HCT116 (cell line): Measurements from ENCODE around the gene PON3. TPM values are rescaled to one million over a fixed set of nuclear protein-coding genes. Genes with fewer than 3 reads are reported as not detected.
A peak's percentile ranks its signal among the peaks of the same experiment; 100 is the strongest.

Source experiments
- ATAC-seq: fragments of 200-7000 bp; cut with Tn5 transposase; 2 replicates; pipeline ENCODE4 v1.9.1; 2020; ENCODE audit warnings: mild to moderate bottlenecking, moderate library complexity
- BruUV-seq: library from RNA; stranded (reverse); fragments of 400-500 nt; replicated peaks from 2 replicates; lab custom pipeline; 2021; lab: Mats Ljungman, UMichigan
- CTCF ChIA-PET: fragments of 300-600 bp; sonication (Branson Sonifier 250); formaldehyde crosslinking; loops from one replicate; lab custom pipeline; 2021; ENCODE audit warnings: antibody characterized with exemption; lab: Charles Lee
- POLR2A ChIA-PET: fragments of 300-600, 350-600 bp; sonication (Branson Sonifier 250); formaldehyde crosslinking; loops from one replicate; lab custom pipeline; 2021; ENCODE audit warnings: antibody characterized with exemption; lab: Charles Lee
- RAD21 ChIA-PET, 2 experiments: fragments of 300-600 bp; sonication (Branson Sonifier 250); formaldehyde crosslinking; loops; one replicate each; lab custom pipeline; 2023; ENCODE audit warnings: low total read pairs in 2 of 2; ENCODE audit not compliant: uncharacterized antibody in 2 of 2, unreplicated experiment in 2 of 2, low non-redundant PET in 1 of 2; lab: Charles Lee
- DNase-seq: peaks from one replicate; pipeline ENCODE4 v3.0.0-alpha.2; 2010; ENCODE audit warnings: low read depth, low spot score
- H2AFZ ChIP-seq: fragments of 200-600 bp; shearing (Covaris generic), sonication (generic); 2 replicates; pipeline ENCODE4 v1.6.1; 2017; ENCODE audit warnings: low read depth, mixed run types, mixed read lengths, antibody characterized with exemption, low read length; ENCODE audit not compliant: poor library complexity, severe bottlenecking
- H3K27ac ChIP-seq: 2 replicates; pipeline ENCODE4 v1.5.1; 2012; ENCODE audit warnings: low read depth, low read length
- H3K27me3 ChIP-seq: fragments of 200-600 bp; sonication (generic); 2 replicates; pipeline ENCODE4 v1.6.1; 2016; ENCODE audit warnings: mixed run types, low read length, mixed read lengths; ENCODE audit not compliant: insufficient read depth
- H3K36me3 ChIP-seq, 2 experiments: fragments of 200-500 bp in 1 of 2; fragments of 200-600 bp in 1 of 2; sonication (Bioruptor generic) in 1 of 2; sonication (generic) in 1 of 2; 2 replicates each; pipeline versions ENCODE4 v1.5.1 to v1.6.1; 2014 to 2016; ENCODE audit warnings: low read length in 2 of 2, inconsistent platforms in 1 of 2, mixed read lengths in 1 of 2, mixed run types in 1 of 2; ENCODE audit not compliant: insufficient read depth in 2 of 2, control insufficient read depth in 1 of 2
- H3K4me1 ChIP-seq, 2 experiments: fragments of 200-600 bp in 1 of 2; sonication (generic) in 1 of 2; 2 replicates each; pipeline versions ENCODE4 v1.5.1 to v1.6.1; 2012 to 2017; ENCODE audit warnings: low read length in 2 of 2, inconsistent platforms in 1 of 2, mild to moderate bottlenecking in 1 of 2, mixed read lengths in 1 of 2, mixed run types in 1 of 2, moderate library complexity in 1 of 2; ENCODE audit not compliant: insufficient read depth in 2 of 2, control insufficient read depth in 1 of 2
- H3K4me2 ChIP-seq: fragments of 200-600 bp; sonication (generic); 2 replicates; pipeline ENCODE4 v1.6.1; 2017; ENCODE audit warnings: mixed run types, low read length, mixed read lengths
- H3K4me3 ChIP-seq, 2 experiments: fragments of 200-600 bp in 1 of 2; sonication (generic) in 1 of 2; replicated peaks in 1 of 2; 2 replicates each; pipeline ENCODE4 v1.5.1; 2011 to 2016; ENCODE audit warnings: low read length in 2 of 2, control low read depth in 1 of 2, low read depth in 1 of 2, mild to moderate bottlenecking in 1 of 2, mixed read lengths in 1 of 2, mixed run types in 1 of 2
- H3K79me2 ChIP-seq: fragments of 200-600 bp; sonication (generic); 2 replicates; pipeline ENCODE4 v1.6.1; 2017; ENCODE audit warnings: mild to moderate bottlenecking, mixed run types, low read length, moderate library complexity, mixed read lengths; ENCODE audit not compliant: insufficient read depth
- H3K9ac ChIP-seq: fragments of 200-600 bp; sonication (generic); 2 replicates; pipeline ENCODE4 v1.6.1; 2016; ENCODE audit warnings: low read length, mixed read lengths
- H3K9me2 ChIP-seq: fragments of 200-600 bp; sonication (generic), shearing (Covaris generic); 2 replicates; pipeline ENCODE4 v1.6.1; 2017; ENCODE audit warnings: mixed run types, mild to moderate bottlenecking, moderate library complexity; ENCODE audit not compliant: insufficient read depth
- H3K9me3 ChIP-seq, 2 experiments: fragments of 200-500 bp in 1 of 2; fragments of 200-600 bp in 1 of 2; sonication (Bioruptor generic) in 1 of 2; sonication (generic) in 1 of 2; 2 replicates each; pipeline ENCODE4 v1.6.1; 2014 to 2017; ENCODE audit warnings: low read length in 2 of 2, mixed read lengths in 2 of 2, inconsistent platforms in 1 of 2, low read depth in 1 of 2, mild to moderate bottlenecking in 1 of 2, mixed run types in 1 of 2, moderate library complexity in 1 of 2; ENCODE audit not compliant: control insufficient read depth in 1 of 2, insufficient read depth in 1 of 2
- H4K20me1 ChIP-seq: fragments of 200-600 bp; sonication (generic), shearing (Covaris generic); 2 replicates; pipeline ENCODE4 v1.6.1; 2017; ENCODE audit warnings: mixed run types, mild to moderate bottlenecking, moderate library complexity; ENCODE audit not compliant: insufficient read depth
- CBX3 ChIP-seq: IDR thresholded peaks from 2 replicates; pipeline ENCODE4 v1.6.1; 2012; ENCODE audit warnings: low read depth
- CEBPB ChIP-seq: IDR thresholded peaks from 2 replicates; pipeline ENCODE4 v1.6.1; 2012; ENCODE audit warnings: low read depth
- EGR1 ChIP-seq: IDR thresholded peaks from 2 replicates; pipeline ENCODE4 v1.6.1; 2012; ENCODE audit warnings: low read depth
- ELF1 ChIP-seq: IDR thresholded peaks from 2 replicates; pipeline ENCODE4 v1.6.1; 2012; ENCODE audit warnings: low read depth, borderline replicate concordance
- EZH2 ChIP-seq: fragments of 200-600 bp; sonication (generic); IDR thresholded peaks from 2 replicates; pipeline ENCODE4 v1.6.1; 2017; ENCODE audit warnings: antibody characterized with exemption, mixed run types
- FOSL1 ChIP-seq: IDR thresholded peaks from 2 replicates; pipeline ENCODE4 v1.6.1; 2012; ENCODE audit warnings: low read depth
- JUND ChIP-seq: IDR thresholded peaks from 2 replicates; pipeline ENCODE4 v1.6.1; 2012
- MAX ChIP-seq: IDR thresholded peaks from 2 replicates; pipeline ENCODE4 v1.6.1; 2012
- POLR2A ChIP-seq: IDR thresholded peaks from 2 replicates; pipeline ENCODE4 v1.7.0; 2011; ENCODE audit warnings: borderline replicate concordance; ENCODE audit not compliant: insufficient read depth, insufficient read length; ENCODE audit errors: extremely low read depth
- POLR2AphosphoS5 ChIP-seq: IDR thresholded peaks from 2 replicates; pipeline ENCODE4 v1.6.1; 2011; ENCODE audit warnings: mild to moderate bottlenecking, low read depth, low read length, moderate library complexity
- RAD21 ChIP-seq: IDR thresholded peaks from 2 replicates; pipeline ENCODE4 v1.6.1; 2012; ENCODE audit warnings: low read depth, mild to moderate bottlenecking
- REST ChIP-seq: IDR thresholded peaks from 2 replicates; pipeline ENCODE4 v1.6.1; 2012; ENCODE audit warnings: low read depth
- SIN3A ChIP-seq: IDR thresholded peaks from 2 replicates; pipeline ENCODE4 v1.6.1; 2012; ENCODE audit warnings: low read depth
- SRF ChIP-seq: IDR thresholded peaks from 2 replicates; pipeline ENCODE4 v1.6.1; 2012; ENCODE audit warnings: low read depth
- TCF7L2 ChIP-seq: IDR thresholded peaks from 2 replicates; pipeline ENCODE4 v1.7.0; 2011; ENCODE audit warnings: borderline replicate concordance, inconsistent platforms; ENCODE audit not compliant: insufficient read depth, insufficient read length; ENCODE audit errors: extremely low read depth
- YY1 ChIP-seq: IDR thresholded peaks from 2 replicates; pipeline ENCODE4 v1.6.1; 2011; ENCODE audit warnings: low read length, low read depth, moderate library complexity, mild to moderate bottlenecking; ENCODE audit not compliant: insufficient replicate concordance; ENCODE audit errors: extremely low read depth
- ZBTB33 ChIP-seq: IDR thresholded peaks from 2 replicates; pipeline ENCODE4 v1.6.1; 2011; ENCODE audit warnings: mild to moderate bottlenecking, low read length, moderate library complexity; ENCODE audit not compliant: insufficient replicate concordance; ENCODE audit errors: extremely low read depth
- ZNF274 ChIP-seq: fragments of 200-500 bp; sonication (Bioruptor generic); IDR thresholded peaks from 2 replicates; pipeline ENCODE4 v1.6.1; 2014; ENCODE audit warnings: mild to moderate bottlenecking, low read depth, low read length, inconsistent platforms
- intact Hi-C: fragments of 100-400 bp; cut with micrococcal nuclease; formaldehyde crosslinking; loops from 2 replicates; pipeline ENCODE4 v1.10.0; 2022
- total RNA-seq: library from RNA; stranded (reverse); gene quantifications from one replicate; pipeline ENCODE4 v1.2.1, GENCODE V29; 2021; ENCODE audit not compliant: unreplicated experiment
- TF ChIP-seq, protein P1 (sequence below): IDR thresholded peaks from 2 replicates; pipeline ENCODE4 v1.6.1; 2012
- TF ChIP-seq, protein P2 (sequence below), 3 experiments: fragments of 200-600 bp in 1 of 3; sonication (generic) in 1 of 3; IDR thresholded peaks in 2 of 3; conservative IDR thresholded peaks in 1 of 3; 2 replicates each; pipeline ENCODE4 v1.5.1; 2012 to 2017; ENCODE audit warnings: low read depth in 2 of 3, low read length in 2 of 3, antibody characterized with exemption in 1 of 3, borderline replicate concordance in 1 of 3, control low read depth in 1 of 3, mild to moderate bottlenecking in 1 of 3, mixed read lengths in 1 of 3, mixed run types in 1 of 3, moderate library complexity in 1 of 3; ENCODE audit not compliant: insufficient read depth in 1 of 3

The PON3 gene
- total RNA-seq, 1 experiment from 2014 or later = 2.6 TPM

- BruUV-seq = TSS peak; percentile 70
- peak overlapping the region; percentile 84 for H3K9ac ChIP-seq
- peak overlapping the region; percentile 52 for H2AFZ ChIP-seq
- H3K9me3 ChIP-seq = no peaks in the 10 kb centered on the region
- H3K4me1 ChIP-seq = peaks cover 10 to 14% of the 10 kb centered on the region in 2 experiments
- TF ChIP-seq ZBTB33 (no peak), YY1 (no peak), ZNF274 (no peak), CBX3 (no peak), POLR2A (no peak), SIN3A (no peak), SRF (no peak), EGR1 (no peak), RAD21 (no peak), ELF1 (no peak), JUND (no peak), CEBPB (no peak), FOSL1 (no peak), MAX (no peak), TCF7L2 (no peak), POLR2AphosphoS5 (no peak), REST (no peak), EZH2 (no peak)
- TF ChIP-seq, protein P1, sequence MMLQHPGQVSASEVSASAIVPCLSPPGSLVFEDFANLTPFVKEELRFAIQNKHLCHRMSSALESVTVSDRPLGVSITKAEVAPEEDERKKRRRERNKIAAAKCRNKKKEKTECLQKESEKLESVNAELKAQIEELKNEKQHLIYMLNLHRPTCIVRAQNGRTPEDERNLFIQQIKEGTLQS = no peak
- TF ChIP-seq, protein P2, sequence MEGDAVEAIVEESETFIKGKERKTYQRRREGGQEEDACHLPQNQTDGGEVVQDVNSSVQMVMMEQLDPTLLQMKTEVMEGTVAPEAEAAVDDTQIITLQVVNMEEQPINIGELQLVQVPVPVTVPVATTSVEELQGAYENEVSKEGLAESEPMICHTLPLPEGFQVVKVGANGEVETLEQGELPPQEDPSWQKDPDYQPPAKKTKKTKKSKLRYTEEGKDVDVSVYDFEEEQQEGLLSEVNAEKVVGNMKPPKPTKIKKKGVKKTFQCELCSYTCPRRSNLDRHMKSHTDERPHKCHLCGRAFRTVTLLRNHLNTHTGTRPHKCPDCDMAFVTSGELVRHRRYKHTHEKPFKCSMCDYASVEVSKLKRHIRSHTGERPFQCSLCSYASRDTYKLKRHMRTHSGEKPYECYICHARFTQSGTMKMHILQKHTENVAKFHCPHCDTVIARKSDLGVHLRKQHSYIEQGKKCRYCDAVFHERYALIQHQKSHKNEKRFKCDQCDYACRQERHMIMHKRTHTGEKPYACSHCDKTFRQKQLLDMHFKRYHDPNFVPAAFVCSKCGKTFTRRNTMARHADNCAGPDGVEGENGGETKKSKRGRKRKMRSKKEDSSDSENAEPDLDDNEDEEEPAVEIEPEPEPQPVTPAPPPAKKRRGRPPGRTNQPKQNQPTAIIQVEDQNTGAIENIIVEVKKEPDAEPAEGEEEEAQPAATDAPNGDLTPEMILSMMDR (IDR thresholded peaks at IDR 0.05 in 2 of 3, conservative IDR thresholded peaks at IDR 0.05 in 1 of 3; ENCODE audit: borderline replicate concordance in 1 of 3, insufficient read depth in 1 of 3, low read depth in 2 of 3, low read length in 2 of 3) = no peak
- TF ChIP-seq, all 23 proteins: peak for 0
- Histone ChIP-seq H3K27ac (peak overlapping the region; percentile 78), H3K27me3 (no peaks in the 10 kb centered on the region), H3K79me2 (peaks cover 12% of the 10 kb centered on the region), H4K20me1 (no peaks in the 10 kb centered on the region), H3K4me2 (peak overlapping the region; percentile 95), H3K36me3 (no peaks in the 10 kb centered on the region), H3K4me3 (peak overlapping the region; percentile 60 to 67), H3K9me2 (no peaks in the 10 kb centered on the region)
- POLR2A ChIA-PET = no interaction called here
- DNase-seq = no peak
- CTCF ChIA-PET = interaction anchor here (1.6 kb wide), 1 partner anchor 1145 kb away, joined by 3 read pairs; no protein-coding TSS in a partner anchor
- no peak for ATAC-seq
- RAD21 ChIA-PET = no interaction called here
- intact Hi-C loops = no loop called here
Measured at GRCh38 chr7:95433952-95434556, 37.9 kb upstream of the PON3 start.
